HG03064 (cell line): ENCODE data around the gene EEFSEC.

Source experiments
- ATAC-seq: cut with Tn5 transposase; IDR thresholded peaks from one replicate; pipeline ENCODE4 v1.9.1; 2021; ENCODE audit warnings: low read depth; ENCODE audit not compliant: unreplicated experiment

EEFSEC gene

DNA sequence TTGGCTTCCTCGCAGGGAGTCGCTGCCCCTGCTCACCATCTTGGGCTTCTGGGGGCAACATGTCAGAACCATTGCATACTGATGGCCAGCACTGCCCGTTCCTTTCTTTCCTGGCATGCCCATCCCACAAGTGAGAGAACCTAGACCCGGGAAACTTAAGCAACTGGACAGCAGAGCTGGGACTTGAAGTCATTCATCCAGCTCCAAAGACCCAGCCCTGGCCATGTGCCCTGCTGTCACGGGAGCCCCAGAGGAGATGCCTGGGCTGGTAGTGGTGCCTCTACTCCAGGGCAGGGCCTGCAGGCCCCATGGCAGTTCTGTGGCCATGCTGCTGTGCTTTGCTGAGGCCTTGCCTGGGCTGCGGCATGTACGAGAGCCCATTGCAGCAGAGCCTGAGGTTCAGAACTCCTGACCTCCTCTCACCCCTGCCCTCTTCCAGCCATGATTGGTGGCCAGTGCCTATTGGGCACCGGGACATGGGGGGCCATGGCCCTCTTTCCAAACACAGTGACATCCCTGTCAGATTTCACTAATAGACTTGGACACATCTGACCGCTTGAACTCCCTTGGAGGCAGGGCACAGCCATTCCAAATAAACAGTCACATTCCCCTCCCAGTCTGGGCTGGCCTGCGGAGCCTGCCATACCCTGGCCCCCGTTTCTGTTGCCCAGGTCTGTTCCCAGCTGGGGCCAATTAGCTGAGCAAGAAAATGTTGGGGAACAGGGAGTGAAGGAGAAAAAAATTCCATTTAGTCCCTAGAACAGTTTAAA lies 115.9 kb downstream of the EEFSEC start:
- no peak for ATAC-seq

DNA sequence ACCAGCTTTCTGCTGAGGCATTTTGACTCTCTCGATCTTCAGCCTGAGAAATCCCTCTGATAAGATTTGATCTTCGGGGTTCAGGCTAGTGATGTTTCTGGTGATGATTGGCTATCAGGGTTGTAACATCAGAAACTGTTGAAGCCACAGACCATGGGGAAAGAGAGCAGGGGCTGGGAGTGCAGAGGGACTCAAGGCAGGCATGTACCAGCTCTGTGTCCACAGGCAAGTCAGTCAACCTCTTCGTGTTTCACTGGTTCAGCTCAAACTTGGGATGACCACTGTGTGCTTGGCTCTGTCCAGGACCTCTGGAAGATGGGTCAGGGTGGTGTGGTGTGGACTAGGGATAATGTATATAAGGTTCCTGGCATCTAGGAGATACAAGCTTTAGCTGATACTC lies 116.5 kb downstream of the EEFSEC start:
- ATAC-seq, result no peak

DNA sequence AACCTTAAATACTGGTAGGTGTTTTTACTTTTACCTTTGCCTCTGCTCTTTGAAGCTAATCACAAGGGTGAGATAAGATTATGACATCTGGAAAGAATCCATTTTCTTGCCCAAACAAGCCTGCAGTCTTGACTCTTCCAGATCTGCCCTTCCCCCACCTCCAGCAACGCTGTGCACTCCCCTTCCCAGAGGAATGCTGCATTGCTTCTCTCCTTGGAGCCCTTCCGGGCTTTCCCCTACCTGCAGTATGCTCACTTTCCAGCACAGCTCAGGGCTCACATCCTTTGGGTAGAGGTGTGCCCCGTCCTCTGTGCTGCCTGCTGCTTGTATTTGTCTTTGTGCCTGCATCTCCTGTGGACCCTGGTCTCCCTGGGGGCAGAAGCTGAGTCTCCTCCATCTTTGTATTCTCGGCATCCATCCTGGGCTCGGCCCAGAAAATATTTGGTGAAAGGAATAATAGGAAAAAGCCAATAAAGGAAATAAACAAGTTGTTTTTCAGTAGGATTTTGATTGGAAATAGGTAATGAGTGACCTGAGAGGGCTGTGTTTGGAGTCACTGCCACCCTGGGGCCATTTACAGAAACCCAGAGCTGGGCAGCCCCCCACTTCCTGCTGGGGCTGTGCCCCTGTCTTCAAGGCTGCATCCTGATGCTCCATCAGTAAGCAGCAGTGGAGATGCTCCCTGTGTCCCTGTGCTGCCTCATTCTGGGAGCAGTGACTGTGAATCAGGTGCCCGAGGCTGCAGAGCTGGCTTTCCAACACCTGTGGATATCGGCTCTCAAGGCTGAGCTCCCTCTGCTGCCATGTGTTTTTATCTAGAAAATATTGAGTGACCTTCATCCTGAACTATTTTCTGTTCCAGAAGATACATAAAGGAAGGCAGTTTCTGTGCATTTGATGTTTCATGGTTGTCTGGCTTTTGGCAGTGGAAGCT lies 117.5 kb downstream of the EEFSEC start:
- ATAC-seq, result no peak

DNA sequence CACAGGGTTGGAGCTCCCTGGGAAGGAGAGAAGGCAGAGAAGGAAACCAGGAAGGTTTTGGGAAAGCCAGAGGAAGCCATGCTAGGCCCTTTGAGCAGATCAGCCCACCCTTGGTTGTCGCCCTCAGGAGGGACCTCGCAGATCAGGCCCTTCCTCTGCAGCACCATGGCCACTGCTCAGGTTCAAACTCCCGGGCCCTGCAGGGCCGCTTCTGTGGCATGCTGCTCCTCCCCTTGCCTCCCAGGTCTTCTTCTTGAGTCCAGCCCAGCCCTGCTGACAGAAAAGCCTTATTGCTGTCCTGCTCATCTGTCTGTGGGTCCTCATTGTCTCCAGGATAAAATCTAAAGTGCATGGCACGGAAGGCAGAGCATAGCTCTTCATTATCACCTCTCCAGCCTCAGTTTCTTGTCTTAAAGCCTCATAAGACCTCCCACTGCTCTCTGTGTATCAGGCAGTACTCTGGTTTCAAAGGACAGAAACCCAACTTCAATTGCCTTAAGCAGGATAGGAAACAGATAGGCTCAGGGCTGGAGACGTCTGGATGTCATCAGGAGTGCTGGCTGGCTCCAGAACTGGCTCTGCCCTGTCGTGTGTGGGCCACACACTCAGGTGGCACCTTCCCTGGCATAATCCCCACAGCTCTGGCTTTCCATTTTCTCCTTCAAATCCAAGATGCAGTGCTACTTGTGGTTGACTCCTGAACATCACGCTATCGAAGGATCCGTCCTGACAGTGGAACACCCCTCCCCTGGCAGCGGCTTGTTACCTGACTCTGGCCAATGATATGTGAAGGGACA lies 118.5 kb downstream of the EEFSEC start:
- ATAC-seq, result no peak

DNA sequence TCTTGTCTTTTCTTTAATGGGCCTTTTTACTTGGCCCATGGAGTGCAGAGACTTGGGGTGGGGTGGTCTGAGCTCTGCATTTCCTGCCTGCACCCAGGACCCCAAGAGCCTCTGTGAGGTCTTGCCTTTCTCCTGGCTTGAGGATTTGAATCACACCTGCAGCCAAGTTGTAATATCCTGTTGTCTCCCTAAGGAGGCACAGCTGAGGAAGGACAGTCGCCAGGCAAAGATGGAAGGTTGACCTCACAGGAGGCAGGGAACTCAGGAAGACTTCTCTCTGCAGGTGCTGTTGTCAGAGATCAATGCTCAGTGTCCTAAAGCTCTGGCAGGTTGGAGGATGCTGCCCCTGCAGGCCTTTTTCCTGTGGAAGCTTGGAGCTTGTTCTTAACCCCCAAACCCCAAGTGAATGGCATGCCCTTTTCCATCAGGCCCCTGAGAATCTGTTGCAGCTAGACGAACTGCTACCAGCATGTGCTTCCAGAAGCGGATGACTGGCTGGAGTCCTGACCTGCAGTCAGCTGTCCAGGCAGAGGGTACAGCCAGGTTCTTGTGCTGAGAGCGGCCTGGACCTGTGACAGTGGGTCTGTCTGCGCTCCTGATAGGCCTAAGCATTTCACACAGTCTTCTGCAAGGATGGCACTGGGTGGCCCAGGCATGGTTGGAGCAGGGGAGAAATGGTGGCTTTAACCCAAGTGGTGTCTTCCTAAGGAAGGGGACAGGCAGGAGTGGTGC lies 120.0 kb downstream of the EEFSEC start:
- no peak for ATAC-seq

DNA sequence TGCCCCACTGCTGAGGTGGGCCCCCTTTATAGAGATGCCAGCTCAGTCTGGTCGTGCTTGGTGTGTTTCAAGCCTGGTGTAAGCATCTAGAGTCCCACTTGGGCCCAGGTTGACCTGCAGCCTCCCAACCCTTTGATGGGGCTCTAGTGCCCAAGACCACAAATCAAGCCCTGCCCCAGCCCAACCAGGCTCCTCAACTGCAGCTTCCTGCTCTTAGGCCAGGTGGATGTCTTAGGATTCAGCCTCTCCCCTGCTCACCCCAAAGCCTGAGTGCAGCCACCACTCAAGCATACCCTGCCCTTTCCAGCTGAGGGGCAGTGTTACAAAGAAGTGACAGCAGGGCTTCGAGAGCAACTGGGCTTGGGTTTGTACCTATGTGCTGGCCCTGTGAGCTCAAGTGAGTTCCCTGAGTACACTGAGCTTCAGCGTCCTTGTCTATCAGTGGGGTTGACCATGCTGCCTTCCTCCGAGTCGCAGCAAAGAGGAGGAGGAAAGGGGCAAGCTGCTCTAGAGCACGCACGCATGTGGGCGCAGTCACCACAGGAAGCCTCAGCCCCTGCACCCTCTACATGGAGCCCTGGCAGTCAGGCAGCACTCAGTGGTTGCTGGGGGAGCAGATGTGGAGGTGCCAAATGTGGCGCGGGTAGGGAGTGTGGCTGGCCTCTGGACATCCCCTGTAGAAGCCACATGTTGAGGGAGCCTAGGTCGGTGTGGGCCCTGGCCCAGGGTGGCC lies 120.7 kb downstream of the EEFSEC start:
- no peak for ATAC-seq

DNA sequence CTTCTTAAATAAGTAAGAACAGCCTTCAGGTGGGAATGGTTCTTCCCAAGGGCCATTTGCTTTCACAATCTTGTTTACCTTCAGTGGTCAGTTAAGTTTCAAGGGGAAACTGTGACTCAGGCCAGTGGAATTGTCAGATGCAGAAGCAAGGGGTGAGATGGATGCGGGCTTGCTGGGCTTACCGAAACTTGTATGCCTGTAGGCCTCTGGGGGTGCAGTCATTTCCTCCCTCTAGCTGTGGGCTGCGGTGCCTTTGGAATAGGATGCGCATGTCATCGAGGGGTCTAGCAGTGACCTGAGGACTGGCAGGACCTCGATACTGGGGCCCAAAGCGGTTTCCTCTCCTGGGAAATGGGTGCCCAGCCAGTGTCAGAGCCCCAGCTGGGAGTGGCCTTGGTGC lies 121.6 kb downstream of the EEFSEC start:
- ATAC-seq, result no peak

DNA sequence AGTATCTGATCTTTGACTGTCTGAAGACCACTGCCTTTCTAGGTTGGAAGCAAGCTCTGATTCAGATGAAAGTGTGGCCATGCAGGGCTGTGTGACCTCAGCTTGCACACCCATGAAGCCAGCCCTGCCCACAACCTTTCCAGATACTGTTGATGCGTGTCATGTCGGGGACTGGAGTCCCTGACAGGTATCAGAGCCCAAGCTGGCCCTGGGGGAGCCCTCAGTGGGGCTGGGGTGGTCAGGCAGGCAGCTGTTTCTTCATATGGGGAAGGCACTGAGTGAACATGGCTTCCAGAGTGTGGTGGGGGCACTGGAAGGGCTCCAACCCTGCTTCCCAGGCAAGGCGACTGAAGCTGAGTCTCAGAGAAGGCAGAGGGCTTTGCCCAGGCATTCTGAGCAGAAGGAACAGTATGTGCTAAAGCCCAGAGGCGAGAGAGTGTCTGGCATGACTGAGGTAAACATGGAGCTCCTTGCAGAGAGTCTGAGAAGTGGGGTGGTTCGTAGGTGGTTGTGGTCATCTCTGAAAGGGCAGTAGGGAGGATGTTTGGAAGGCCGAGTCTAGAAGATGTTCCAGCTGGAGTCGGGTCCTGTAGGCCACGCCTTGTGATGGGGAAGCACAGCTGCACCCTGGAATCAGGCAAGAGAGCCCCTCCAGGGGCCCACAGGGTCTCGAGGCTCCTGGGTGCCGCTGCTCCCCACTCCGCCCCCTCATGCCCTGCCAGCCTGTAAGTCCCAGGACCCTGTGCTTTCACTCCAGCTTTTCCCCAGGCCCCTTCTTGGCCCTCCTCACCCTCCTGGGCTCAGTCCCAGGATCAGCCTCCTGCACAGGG lies 122.2 kb downstream of the EEFSEC start:
- ATAC-seq, result no peak

DNA sequence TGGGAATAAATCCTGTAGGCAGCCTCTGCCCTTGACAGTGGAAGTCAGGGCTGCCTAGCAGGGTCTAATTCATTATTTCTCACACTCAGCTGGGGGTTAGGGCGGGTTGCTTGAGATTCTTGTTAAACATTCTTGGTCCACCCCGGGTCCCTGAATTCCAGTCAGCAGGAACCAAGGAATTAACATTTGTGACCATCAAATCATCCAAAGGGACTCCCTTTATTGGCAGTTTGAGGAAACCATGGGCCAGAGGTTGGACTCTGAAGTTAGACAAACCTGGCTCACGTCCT lies 122.8 kb downstream of the EEFSEC start:
- ATAC-seq, result no peak

DNA sequence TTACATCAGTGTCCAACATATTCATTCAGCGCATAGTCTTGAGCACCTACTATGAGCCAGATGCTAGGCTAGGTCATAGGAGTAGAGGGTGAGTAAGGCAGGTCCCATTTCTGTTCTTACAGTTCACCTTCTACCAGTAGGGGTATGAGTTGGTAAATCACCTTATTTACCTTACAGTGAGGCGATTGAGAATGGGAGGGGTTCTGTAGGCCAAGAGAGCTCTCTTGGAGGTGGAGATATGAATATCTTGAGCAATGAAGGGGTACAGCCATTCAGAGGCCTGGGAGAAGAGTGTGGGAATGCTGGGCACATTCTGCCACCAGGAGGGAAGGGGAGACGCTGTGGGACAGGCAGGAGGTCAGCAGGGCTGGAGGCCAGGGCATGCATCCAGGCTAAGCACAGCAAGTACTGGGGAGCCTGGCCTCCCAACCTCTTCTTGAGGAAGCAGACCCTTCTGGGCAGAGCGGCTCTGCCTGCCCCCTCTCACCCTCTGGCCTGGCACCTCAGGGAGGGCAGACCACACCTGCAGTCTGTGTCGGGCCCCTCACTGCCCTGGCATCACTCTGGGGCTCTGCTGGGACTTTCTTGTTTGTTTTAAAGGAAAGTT lies 123.4 kb downstream of the EEFSEC start:
- no peak for ATAC-seq

DNA sequence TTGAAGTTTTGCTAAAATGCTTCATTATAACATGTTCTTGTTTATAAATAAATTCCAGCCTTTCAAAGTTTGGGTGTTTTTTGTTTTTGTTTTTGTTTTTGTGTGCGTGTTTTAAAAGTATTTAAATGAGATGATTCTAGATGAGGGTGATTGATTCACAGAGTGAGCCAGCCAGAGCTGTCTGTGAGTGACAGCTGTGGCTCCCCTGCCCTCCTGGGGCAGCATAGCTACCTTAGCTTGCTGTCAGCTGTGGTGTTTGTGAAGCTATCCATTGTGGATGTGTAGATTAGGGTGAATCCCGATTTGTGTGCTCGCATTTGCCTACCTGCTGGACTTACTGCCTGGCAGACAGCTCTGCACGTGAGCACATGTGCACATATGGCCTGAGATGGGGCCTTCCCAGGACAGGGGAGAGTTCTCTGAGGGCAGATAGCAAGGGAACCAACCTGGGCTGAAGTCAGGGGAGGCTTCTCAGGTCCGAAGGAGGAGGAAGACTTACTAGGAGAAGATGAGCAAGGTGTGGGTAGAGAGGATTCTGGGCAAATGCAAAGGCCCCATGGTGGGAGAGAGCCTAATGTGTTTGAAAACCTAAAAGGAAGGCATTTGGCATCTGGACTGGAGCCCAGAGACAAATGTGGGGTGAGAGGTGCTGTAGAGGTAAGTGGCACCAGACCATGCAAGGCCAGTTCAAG lies 124.2 kb downstream of the EEFSEC start:
- ATAC-seq, result no peak

DNA sequence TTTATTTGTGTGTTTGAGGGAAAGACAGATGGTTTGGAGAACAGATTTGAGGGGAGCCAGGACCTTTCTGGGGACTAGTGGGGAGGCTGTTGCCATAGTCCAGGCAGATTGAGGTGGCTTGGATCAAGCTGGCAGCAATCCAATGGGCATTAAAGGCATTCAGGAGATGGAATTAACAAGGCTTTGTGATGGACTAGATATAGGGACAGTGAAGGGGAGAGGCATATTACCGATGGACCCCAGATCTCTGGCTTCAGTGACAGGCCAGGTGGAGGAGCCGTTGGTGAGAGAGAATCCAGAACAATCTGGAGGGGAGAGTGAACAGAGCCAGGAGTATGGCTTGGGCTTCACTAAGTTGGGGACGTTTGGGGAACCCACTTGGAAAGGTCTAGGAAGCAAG lies 124.8 kb downstream of the EEFSEC start:
- ATAC-seq, result no peak

DNA sequence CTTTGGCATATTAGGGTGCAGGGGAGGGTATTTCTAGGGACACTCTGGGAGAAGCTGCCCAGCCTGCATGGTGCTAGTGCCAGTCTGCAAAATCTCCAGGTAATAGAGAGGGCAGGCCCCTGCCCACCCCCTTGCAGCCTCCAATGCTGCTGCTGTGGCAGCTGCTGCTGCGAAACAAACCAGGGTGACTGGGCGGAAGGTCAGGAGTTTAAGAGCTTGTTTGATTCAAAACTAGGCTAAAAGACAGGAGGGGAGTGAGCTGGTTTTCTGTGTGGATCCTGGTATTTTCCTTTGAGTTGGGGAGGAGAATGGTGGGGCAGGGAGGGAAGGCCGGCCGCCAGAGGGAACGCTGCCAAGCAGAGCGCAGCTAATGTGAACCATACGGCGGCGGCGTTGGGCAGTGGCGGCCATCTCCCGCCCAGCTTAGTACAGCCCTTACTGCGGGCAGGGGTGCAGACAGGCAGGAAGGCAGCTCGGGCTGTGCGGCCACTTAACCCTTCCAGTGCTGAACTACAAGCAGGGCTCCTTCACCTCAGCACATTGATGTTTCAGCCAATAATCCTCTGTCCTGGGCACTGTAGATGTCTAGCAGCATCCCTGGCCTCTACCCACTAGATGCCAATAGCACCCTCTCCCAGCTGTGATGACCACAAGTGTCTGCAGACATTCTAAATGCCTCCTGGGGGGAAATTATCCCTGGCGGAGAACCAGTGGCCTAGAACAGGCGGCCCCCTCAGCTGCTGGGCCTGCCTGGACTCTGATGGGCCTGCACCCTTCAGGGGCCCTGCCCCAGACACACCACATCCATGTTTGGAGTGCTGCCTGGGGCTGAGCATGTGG lies 125.7 kb downstream of the EEFSEC start:
- ATAC-seq, result no peak

DNA sequence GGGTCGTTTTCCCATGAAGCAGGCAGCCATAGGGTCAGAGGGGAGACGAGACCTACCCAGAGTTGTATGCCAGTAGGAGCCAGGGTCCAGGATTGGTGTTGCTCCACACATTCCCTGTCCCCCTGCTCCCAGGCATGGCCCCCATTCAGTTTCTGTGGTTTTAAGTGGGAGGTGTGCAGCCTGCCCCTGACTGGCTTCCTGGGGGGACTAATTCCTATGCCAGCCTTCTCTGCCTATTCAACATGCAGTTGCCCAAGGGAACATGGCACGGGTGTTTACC lies 126.3 kb downstream of the EEFSEC start:
- ATAC-seq, result no peak

DNA sequence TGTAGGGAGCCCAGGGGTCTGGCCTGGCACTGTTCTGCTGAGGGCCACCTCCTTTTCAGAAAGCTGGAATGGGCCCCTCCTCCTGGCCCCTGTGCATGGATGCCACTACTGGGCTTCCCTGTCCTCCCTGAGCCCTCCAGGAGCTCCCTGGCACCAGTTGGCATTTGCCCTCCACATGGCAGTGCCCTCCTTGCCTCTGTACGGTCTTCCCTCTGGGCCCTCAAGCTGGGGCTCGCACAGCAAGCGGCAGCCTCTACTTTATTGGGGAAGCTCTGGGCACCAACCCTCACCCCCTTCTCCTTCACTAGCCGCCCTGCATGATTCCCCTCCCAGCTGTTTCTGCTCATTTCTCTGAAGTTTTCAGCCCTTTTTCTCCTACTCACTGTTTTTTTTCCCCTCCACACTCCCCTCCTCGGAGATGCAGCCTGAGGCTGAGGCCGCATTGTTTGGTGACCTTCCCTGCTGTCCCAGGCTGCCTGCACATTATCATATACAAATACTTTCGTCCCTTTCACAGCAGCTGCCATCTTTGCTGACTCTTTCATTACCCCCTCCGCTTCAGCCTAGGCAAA lies 127.3 kb downstream of the EEFSEC start:
- ATAC-seq, result no peak

DNA sequence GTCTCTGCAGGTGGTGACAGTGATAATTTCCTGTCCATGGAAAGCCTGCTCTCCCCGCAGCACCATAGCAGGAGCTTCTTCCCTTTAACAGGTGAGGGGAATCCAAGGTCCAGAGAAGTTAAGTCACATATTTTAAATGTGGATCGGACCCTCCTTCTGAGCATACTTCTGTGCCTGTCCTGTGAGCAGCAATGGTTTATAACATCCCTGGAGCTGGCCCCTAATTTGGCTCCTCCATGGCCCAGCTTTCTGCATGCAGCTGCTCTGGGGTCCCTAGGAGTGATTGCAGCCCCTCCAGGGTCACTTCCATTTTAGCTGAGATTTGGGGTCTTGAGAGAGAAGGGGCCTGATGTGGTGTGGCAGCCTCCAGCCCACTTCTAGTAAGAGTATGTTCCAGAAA lies 127.8 kb downstream of the EEFSEC start:
- ATAC-seq, result no peak
